MM.1S (cell line): ENCODE data around the gene P2RX6.

Experiments
- DNase-seq: peaks from one replicate; pipeline ENCODE4 v3.0.0-alpha.2; 2015
- H2AFZ ChIP-seq: fragments of 300-600 bp; sonication (generic); 2 replicates; pipeline ENCODE4 v1.6.0; 2016; ENCODE audit warnings: antibody characterized with exemption, low read length
- H3F3A ChIP-seq: fragments of 300-600 bp; sonication (generic); 2 replicates; pipeline ENCODE4 v1.6.1; 2016; ENCODE audit warnings: mild to moderate bottlenecking, antibody characterized with exemption, low read length, moderate library complexity, mixed read lengths; ENCODE audit not compliant: insufficient read depth
- H3K27ac ChIP-seq: fragments of 300-600 bp; sonication (generic); 2 replicates; pipeline ENCODE4 v1.5.1; 2016; ENCODE audit warnings: mild to moderate bottlenecking, low read length
- H3K27me3 ChIP-seq: fragments of 300-600 bp; sonication (generic); replicated peaks from 2 replicates; pipeline ENCODE4 v1.6.0; 2016; ENCODE audit warnings: low read length; ENCODE audit not compliant: insufficient read depth
- H3K36me3 ChIP-seq: fragments of 300-600 bp; sonication (generic); replicated peaks from 2 replicates; pipeline ENCODE4 v1.6.1; 2016; ENCODE audit warnings: mild to moderate bottlenecking, low read length, mixed read lengths; ENCODE audit not compliant: insufficient read depth
- H3K4me1 ChIP-seq: fragments of 300-600 bp; sonication (generic); 2 replicates; pipeline ENCODE4 v1.6.1; 2016; ENCODE audit warnings: low read length, mixed read lengths
- H3K4me2 ChIP-seq: fragments of 300-600 bp; sonication (generic); 2 replicates; pipeline ENCODE4 v1.6.0; 2016; ENCODE audit warnings: low read depth, low read length
- H3K4me3 ChIP-seq: fragments of 300-600 bp; sonication (generic); 2 replicates; pipeline ENCODE4 v1.5.1; 2016; ENCODE audit warnings: low read length, mixed read lengths
- H3K79me2 ChIP-seq: fragments of 300-600 bp; sonication (generic); 2 replicates; pipeline ENCODE4 v1.6.1; 2016; ENCODE audit warnings: mixed run types, low read length, mixed read lengths
- H3K9ac ChIP-seq: fragments of 300-600 bp; sonication (generic); 2 replicates; pipeline ENCODE4 v1.6.1; 2016; ENCODE audit warnings: low read length, mixed read lengths
- H3K9me2 ChIP-seq: fragments of 300-600 bp; sonication (generic); replicated peaks from 2 replicates; pipeline ENCODE4 v1.6.1; 2016; ENCODE audit warnings: mild to moderate bottlenecking, low read length, mixed read lengths; ENCODE audit not compliant: insufficient read depth
- H3K9me3 ChIP-seq: fragments of 300-600 bp; sonication (generic); replicated peaks from 2 replicates; pipeline ENCODE4 v1.6.1; 2016; ENCODE audit warnings: mild to moderate bottlenecking, low read length, mixed read lengths; ENCODE audit not compliant: insufficient read depth
- H4K20me1 ChIP-seq: fragments of 300-600 bp; sonication (generic); 2 replicates; pipeline ENCODE4 v1.6.1; 2016; ENCODE audit warnings: mild to moderate bottlenecking, low read length, moderate library complexity, mixed read lengths; ENCODE audit not compliant: insufficient read depth
- EZH2 ChIP-seq: fragments of 300-600 bp; sonication (generic); optimal IDR thresholded peaks from 2 replicates; pipeline ENCODE3; 2017; ENCODE audit warnings: low read depth, mild to moderate bottlenecking, antibody characterized with exemption, low read length, mixed read lengths
- EZH2phosphoT487 ChIP-seq: fragments of 300-600 bp; sonication (generic); IDR thresholded peaks from 2 replicates; pipeline ENCODE4 v1.6.1; 2018; ENCODE audit warnings: antibody characterized with exemption, low read length
- TF ChIP-seq, protein P1 (sequence below): fragments of 300-600 bp; sonication (generic); IDR thresholded peaks from 2 replicates; pipeline ENCODE4 v1.5.1; 2016; ENCODE audit warnings: antibody characterized with exemption, low read length, mixed read lengths

The P2RX6 gene

DNA sequence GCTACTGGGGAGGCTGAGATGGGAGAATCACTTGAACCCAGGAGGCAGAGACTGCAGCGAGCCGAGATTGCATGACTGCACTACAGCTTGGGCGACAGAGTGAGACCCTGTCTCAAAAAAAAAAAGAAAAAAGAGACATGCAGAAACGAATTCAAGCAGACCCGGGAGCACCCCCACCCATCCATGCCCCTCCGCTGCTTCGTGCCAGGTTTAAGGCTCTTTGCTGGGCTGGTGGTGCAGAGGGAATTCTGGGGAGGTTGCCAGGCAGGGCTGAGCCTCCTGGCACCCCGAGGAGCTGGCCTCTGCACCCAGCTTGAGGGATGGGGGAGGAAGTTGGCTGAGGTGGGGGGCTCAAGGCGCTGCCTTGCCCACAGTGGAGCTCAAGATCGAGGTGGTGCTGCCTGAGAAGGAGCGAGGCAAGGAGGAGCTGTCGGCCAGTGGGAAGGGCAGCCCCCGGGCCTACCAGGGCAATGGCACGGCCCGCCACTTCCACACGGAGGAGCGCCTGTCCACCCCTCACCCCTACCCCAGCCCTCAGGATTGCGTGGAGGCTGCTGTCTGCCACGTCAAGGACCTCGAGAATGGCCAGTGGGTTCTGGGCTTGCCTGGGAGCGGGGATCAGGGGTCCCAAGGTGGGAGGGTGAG is 41.9 kb upstream of the P2RX6 start:
- H3K4me1 ChIP-seq, result no peaks in the 10 kb centered on the region
- H3K27ac ChIP-seq, result no peak overlapping the region
- no peaks in the 10 kb centered on the region for H3K9me3 ChIP-seq
- TF ChIP-seq EZH2phosphoT487, result no peak
- TF ChIP-seq EZH2, result no peak
- TF ChIP-seq, protein P1, sequence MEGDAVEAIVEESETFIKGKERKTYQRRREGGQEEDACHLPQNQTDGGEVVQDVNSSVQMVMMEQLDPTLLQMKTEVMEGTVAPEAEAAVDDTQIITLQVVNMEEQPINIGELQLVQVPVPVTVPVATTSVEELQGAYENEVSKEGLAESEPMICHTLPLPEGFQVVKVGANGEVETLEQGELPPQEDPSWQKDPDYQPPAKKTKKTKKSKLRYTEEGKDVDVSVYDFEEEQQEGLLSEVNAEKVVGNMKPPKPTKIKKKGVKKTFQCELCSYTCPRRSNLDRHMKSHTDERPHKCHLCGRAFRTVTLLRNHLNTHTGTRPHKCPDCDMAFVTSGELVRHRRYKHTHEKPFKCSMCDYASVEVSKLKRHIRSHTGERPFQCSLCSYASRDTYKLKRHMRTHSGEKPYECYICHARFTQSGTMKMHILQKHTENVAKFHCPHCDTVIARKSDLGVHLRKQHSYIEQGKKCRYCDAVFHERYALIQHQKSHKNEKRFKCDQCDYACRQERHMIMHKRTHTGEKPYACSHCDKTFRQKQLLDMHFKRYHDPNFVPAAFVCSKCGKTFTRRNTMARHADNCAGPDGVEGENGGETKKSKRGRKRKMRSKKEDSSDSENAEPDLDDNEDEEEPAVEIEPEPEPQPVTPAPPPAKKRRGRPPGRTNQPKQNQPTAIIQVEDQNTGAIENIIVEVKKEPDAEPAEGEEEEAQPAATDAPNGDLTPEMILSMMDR, result no peak
- no peak overlapping the region for H2AFZ ChIP-seq
- H3F3A ChIP-seq, result no peaks in the 10 kb centered on the region
- no peak overlapping the region for H3K4me3 ChIP-seq
- H3K9ac ChIP-seq, result no peak overlapping the region
- no peak overlapping the region for H3K4me2 ChIP-seq
- H4K20me1 ChIP-seq, result no peaks in the 10 kb centered on the region
- H3K36me3 ChIP-seq, result no peaks in the 10 kb centered on the region
- H3K27me3 ChIP-seq, result peaks cover 49% of the 10 kb centered on the region
- no peaks in the 10 kb centered on the region for H3K9me2 ChIP-seq
- no peaks in the 10 kb centered on the region for H3K79me2 ChIP-seq
- no peak for DNase-seq

DNA sequence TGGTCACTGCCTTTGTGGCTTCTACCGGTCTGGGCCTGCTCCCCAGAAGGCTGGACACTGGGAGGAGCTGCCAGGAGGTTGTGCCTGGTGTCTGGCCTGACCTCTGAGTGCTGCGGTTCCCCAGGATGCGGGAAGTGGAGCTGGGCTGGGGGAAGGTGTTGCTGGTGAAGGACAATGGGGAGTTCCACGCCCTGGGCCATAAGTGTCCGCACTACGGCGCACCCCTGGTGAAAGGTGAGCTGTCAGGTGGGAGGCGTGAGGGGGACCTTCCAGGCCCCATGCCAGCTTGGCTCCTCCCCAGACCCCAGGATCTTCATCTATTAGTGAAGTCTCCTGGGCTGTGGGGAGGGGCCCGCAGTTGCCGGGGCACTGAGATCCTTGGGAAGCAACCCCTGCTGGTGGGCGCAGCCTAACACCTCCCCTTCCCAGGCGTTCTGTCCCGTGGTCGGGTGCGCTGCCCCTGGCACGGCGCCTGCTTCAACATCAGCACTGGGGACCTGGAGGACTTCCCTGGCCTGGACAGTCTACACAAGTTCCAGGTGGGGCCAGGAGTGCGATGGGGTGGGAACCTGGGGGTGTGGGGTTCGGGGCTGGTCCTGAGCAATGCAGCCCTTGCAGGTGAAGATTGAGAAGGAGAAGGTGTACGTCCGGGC is 41.2 kb upstream of the P2RX6 start:
- H3K4me1 ChIP-seq, result no peaks in the 10 kb centered on the region
- no peak for DNase-seq
- peaks cover 49% of the 10 kb centered on the region for H3K27me3 ChIP-seq
- H3K9me2 ChIP-seq, result no peaks in the 10 kb centered on the region
- TF ChIP-seq EZH2 (no peak), EZH2phosphoT487 (no peak)
- TF ChIP-seq, protein P1, result no peak
- no peaks in the 10 kb centered on the region for H4K20me1 ChIP-seq
- no peaks in the 10 kb centered on the region for H3K79me2 ChIP-seq
- no peaks in the 10 kb centered on the region for H3K36me3 ChIP-seq
- H3K27ac ChIP-seq, result no peak overlapping the region
- H3K4me2 ChIP-seq, result no peak overlapping the region
- H3K9ac ChIP-seq, result no peak overlapping the region
- no peaks in the 10 kb centered on the region for H3K9me3 ChIP-seq
- no peak overlapping the region for H2AFZ ChIP-seq
- H3K4me3 ChIP-seq, result no peak overlapping the region
- no peaks in the 10 kb centered on the region for H3F3A ChIP-seq

DNA sequence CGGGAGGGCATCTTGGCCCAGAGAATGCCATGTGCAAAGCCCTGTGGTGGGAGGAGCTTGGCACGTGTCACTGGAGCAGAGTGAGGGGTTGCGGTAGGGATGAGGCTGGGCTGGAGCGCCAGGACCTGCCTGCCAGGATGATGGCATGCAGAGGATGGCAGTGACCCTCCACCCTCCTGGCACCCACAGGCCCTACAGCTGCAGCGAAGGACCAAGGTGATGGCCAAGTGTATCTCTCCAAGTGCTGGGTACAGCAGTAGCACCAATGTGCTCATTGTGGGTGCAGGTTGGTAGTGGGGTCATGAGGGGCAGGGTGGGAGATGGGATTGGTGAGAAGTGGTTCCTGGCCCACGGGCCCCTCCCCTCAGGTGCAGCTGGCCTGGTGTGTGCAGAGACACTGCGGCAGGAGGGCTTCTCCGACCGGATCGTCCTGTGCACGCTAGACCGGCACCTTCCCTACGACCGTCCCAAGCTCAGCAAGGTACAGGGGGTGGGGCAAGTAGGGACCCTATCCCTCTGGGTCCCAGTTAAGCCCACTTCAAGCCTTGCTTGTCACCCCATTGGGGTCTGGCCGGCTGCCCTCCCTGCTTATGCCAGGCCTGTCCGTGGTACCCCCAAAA is 40.5 kb upstream of the P2RX6 start:
- Histone ChIP-seq H3K9me3 (no peaks in the 10 kb centered on the region), H3K4me3 (no peak overlapping the region), H3K27me3 (peaks cover 49% of the 10 kb centered on the region), H3K27ac (no peak overlapping the region), H4K20me1 (no peaks in the 10 kb centered on the region), H3K9ac (no peak overlapping the region), H3K79me2 (no peaks in the 10 kb centered on the region), H3K4me2 (no peak overlapping the region), H3K9me2 (no peaks in the 10 kb centered on the region), H3K4me1 (no peaks in the 10 kb centered on the region), H3K36me3 (no peaks in the 10 kb centered on the region), H3F3A (no peaks in the 10 kb centered on the region), H2AFZ (no peak overlapping the region)
- TF ChIP-seq, protein P1, result no peak
- no peak for TF ChIP-seq EZH2phosphoT487
- no peak for TF ChIP-seq EZH2
- DNase-seq, result no peak
